ENCODE measurements around the gene IKBKE. TPM values are rescaled to one million over a fixed set of nuclear protein-coding genes. Genes with fewer than 3 reads are reported as not detected.

IKBKE gene
- total and polyA plus RNA-seq, 2 experiments from 2014 or later, result 14.5 to 17.7 TPM

GRCh38 chr1:206498685-206499084 lies 28.4 kb downstream of the IKBKE start:
- Histone ChIP-seq H3K27me3 (replicated peaks; ENCODE audit: insufficient read depth) (no peaks in the 10 kb centered on the region), H2AFZ (no peak overlapping the region), H3F3A (ENCODE audit: insufficient read depth) (peaks cover 34% of the 10 kb centered on the region), H3K9me3 (ENCODE audit: low read depth) (no peaks in the 10 kb centered on the region), H3K4me2 (ENCODE audit: unreplicated experiment) (no peak overlapping the region), H3K9me2 (ENCODE audit: insufficient read depth) (no peaks in the 10 kb centered on the region), H3K4me3 (no peak overlapping the region), H3K79me2 (ENCODE audit: insufficient read depth) (no peaks in the 10 kb centered on the region), H3K36me3 (ENCODE audit: low read depth) (0 out of 2 replicates have a peak, but pooled peaks cover 3% of the 10 kb centered on the region), H3K27ac (no peak overlapping the region), H4K20me1 (ENCODE audit: insufficient read depth) (no peaks in the 10 kb centered on the region), H3K9ac (no peak overlapping the region), H3K4me1 (ENCODE audit: insufficient read depth) (peaks cover 38% of the 10 kb centered on the region)
- WGBS, 2 experiments (ENCODE audit: low coverage in 1 of 2, low lambda C conversion rate in 2 of 2, missing lambda C conversion rate in 2 of 2), result 71 to 72% methylated on average over 2 of the region's 2 CpGs
- in situ Hi-C loops (cut with MboI), result no loop called here
- no peak for DNase-seq
- TF ChIP-seq EZH2phosphoT487 (IDR thresholded peaks at IDR 0.05; ENCODE audit: insufficient read depth, low read depth) (no peak), EZH2 (IDR thresholded peaks at IDR 0.05; ENCODE audit: insufficient read depth, poor library complexity, severe bottlenecking) (no peak)

- peaks cover 39% of the 10 kb centered on the region for H3F3A ChIP-seq (ENCODE audit: insufficient read depth)
- no peak for DNase-seq
- no peaks in the 10 kb centered on the region for H3K27me3 ChIP-seq (replicated peaks; ENCODE audit: insufficient read depth)
- H3K4me3 ChIP-seq, result no peak overlapping the region
- H4K20me1 ChIP-seq (ENCODE audit: insufficient read depth), result no peaks in the 10 kb centered on the region
- TF ChIP-seq EZH2phosphoT487 (IDR thresholded peaks at IDR 0.05; ENCODE audit: insufficient read depth, low read depth) (no peak), EZH2 (IDR thresholded peaks at IDR 0.05; ENCODE audit: insufficient read depth, poor library complexity, severe bottlenecking) (no peak)
- H3K36me3 ChIP-seq (ENCODE audit: low read depth), result no peaks in the 10 kb centered on the region
- H3K27ac ChIP-seq, result no peak overlapping the region
- 90 to 96% methylated on average over 3 of the region's 3 CpGs for WGBS, 2 experiments (ENCODE audit: low coverage in 1 of 2, low lambda C conversion rate in 2 of 2, missing lambda C conversion rate in 2 of 2)
- H3K9ac ChIP-seq, result no peak overlapping the region
- no peaks in the 10 kb centered on the region for H3K79me2 ChIP-seq (ENCODE audit: insufficient read depth)
- H3K4me2 ChIP-seq (ENCODE audit: unreplicated experiment), result no peak overlapping the region
- no peaks in the 10 kb centered on the region for H3K9me2 ChIP-seq (ENCODE audit: insufficient read depth)
- H3K9me3 ChIP-seq (ENCODE audit: low read depth), result no peaks in the 10 kb centered on the region
- peaks cover 46% of the 10 kb centered on the region for H3K4me1 ChIP-seq (ENCODE audit: insufficient read depth)
- no peak overlapping the region for H2AFZ ChIP-seq
- in situ Hi-C loops (cut with MboI), result loop anchor here (10.0 kb wide), 1 partner anchor 85 kb away; no protein-coding TSS in a partner anchor
These were observed 29.8 kb downstream of the IKBKE start for GRCh38 chr1:206500046-206500445.

GRCh38 chr1:206501881-206502280 lies 31.6 kb downstream of the IKBKE start:
- H3K9me2 ChIP-seq (ENCODE audit: insufficient read depth), result no peaks in the 10 kb centered on the region
- peak overlapping the region; percentile 73 for H3K4me2 ChIP-seq (ENCODE audit: unreplicated experiment)
- no peaks in the 10 kb centered on the region for H3K9me3 ChIP-seq (ENCODE audit: low read depth)
- TF ChIP-seq EZH2 (IDR thresholded peaks at IDR 0.05; ENCODE audit: insufficient read depth, poor library complexity, severe bottlenecking) (no peak), EZH2phosphoT487 (IDR thresholded peaks at IDR 0.05; ENCODE audit: insufficient read depth, low read depth) (no peak)
- peak overlapping the region; percentile 31; the same call in 1 of the 2 replicates for H3K9ac ChIP-seq
- no peaks in the 10 kb centered on the region for H4K20me1 ChIP-seq (ENCODE audit: insufficient read depth)
- H3K79me2 ChIP-seq (ENCODE audit: insufficient read depth), result no peaks in the 10 kb centered on the region
- H3K27ac ChIP-seq, result peak overlapping the region; percentile 83
- H3F3A ChIP-seq (ENCODE audit: insufficient read depth), result peaks cover 41% of the 10 kb centered on the region
- peaks cover 37% of the 10 kb centered on the region for H3K4me1 ChIP-seq (ENCODE audit: insufficient read depth)
- no peaks in the 10 kb centered on the region for H3K27me3 ChIP-seq (replicated peaks; ENCODE audit: insufficient read depth)
- DNase-seq, result no peak
- in situ Hi-C loops (cut with MboI), result loop anchor here (10.0 kb wide), 1 partner anchor 83 kb away; no protein-coding TSS in a partner anchor
- 0 out of 2 replicates have a peak overlapping the region, but pooled peaks have one; percentile 14 for H3K4me3 ChIP-seq
- H2AFZ ChIP-seq, result no peak overlapping the region
- WGBS, 2 experiments (ENCODE audit: low coverage in 1 of 2, low lambda C conversion rate in 2 of 2, missing lambda C conversion rate in 2 of 2), result 54 to 67% methylated on average over 5 of the region's 5 CpGs
- H3K36me3 ChIP-seq (ENCODE audit: low read depth), result no peaks in the 10 kb centered on the region

GRCh38 chr1:206502403-206502802 lies 32.1 kb downstream of the IKBKE start:
- WGBS, 2 experiments (ENCODE audit: low coverage in 1 of 2, low lambda C conversion rate in 2 of 2, missing lambda C conversion rate in 2 of 2), result 83% methylated on average over 2 of the region's 2 CpGs
- in situ Hi-C loops (cut with MboI), result loop anchor here (10.0 kb wide), 1 partner anchor 82 kb away; no protein-coding TSS in a partner anchor
- H3F3A ChIP-seq (ENCODE audit: insufficient read depth), result peaks cover 41% of the 10 kb centered on the region
- no peaks in the 10 kb centered on the region for H3K79me2 ChIP-seq (ENCODE audit: insufficient read depth)
- H3K27me3 ChIP-seq (replicated peaks; ENCODE audit: insufficient read depth), result no peaks in the 10 kb centered on the region
- no peaks in the 10 kb centered on the region for H3K9me3 ChIP-seq (ENCODE audit: low read depth)
- no peaks in the 10 kb centered on the region for H4K20me1 ChIP-seq (ENCODE audit: insufficient read depth)
- no peak overlapping the region for H3K27ac ChIP-seq
- H3K36me3 ChIP-seq (ENCODE audit: low read depth), result no peaks in the 10 kb centered on the region
- no peak overlapping the region for H3K9ac ChIP-seq
- H3K4me3 ChIP-seq, result no peak overlapping the region
- peak overlapping the region; percentile 73 for H3K4me2 ChIP-seq (ENCODE audit: unreplicated experiment)
- no peak for TF ChIP-seq EZH2phosphoT487 (IDR thresholded peaks at IDR 0.05; ENCODE audit: insufficient read depth, low read depth)
- no peak for TF ChIP-seq EZH2 (IDR thresholded peaks at IDR 0.05; ENCODE audit: insufficient read depth, poor library complexity, severe bottlenecking)
- H3K4me1 ChIP-seq (ENCODE audit: insufficient read depth), result peaks cover 37% of the 10 kb centered on the region
- no peaks in the 10 kb centered on the region for H3K9me2 ChIP-seq (ENCODE audit: insufficient read depth)
- no peak for DNase-seq
- no peak overlapping the region for H2AFZ ChIP-seq
